ENCODE measurements around the gene MSX1.

The MSX1 gene

DNA sequence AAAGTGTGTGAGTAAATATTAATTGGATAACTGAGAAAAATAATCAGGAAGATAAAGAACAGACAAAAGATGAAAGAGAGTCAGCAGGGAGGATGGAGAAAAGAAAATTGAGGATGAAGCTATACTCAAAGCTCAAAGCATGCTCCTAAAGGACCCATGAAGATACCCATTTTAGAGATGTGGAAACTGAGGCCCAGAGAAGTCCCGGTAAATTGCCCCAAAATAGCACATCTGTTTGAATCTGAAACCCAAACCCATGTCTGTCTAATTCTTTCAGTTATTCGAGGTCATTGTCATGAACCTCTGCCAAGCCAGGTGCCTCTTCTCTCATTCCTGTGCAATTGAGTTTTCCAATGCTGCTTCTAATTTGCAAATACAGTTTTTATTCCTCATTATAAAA is 29.6 kb upstream of the MSX1 start:
- no peak for DNase-seq (ENCODE audit: low read depth in 2 of 2)
- TF ChIP-seq, protein P1, sequence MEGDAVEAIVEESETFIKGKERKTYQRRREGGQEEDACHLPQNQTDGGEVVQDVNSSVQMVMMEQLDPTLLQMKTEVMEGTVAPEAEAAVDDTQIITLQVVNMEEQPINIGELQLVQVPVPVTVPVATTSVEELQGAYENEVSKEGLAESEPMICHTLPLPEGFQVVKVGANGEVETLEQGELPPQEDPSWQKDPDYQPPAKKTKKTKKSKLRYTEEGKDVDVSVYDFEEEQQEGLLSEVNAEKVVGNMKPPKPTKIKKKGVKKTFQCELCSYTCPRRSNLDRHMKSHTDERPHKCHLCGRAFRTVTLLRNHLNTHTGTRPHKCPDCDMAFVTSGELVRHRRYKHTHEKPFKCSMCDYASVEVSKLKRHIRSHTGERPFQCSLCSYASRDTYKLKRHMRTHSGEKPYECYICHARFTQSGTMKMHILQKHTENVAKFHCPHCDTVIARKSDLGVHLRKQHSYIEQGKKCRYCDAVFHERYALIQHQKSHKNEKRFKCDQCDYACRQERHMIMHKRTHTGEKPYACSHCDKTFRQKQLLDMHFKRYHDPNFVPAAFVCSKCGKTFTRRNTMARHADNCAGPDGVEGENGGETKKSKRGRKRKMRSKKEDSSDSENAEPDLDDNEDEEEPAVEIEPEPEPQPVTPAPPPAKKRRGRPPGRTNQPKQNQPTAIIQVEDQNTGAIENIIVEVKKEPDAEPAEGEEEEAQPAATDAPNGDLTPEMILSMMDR (IDR thresholded peaks at IDR 0.05; ENCODE audit: low read depth, low read length), result no peak
- H3K4me3 ChIP-seq (replicated peaks in 1 of 2; ENCODE audit: low read depth in 2 of 2, low read length in 2 of 2), result no peak overlapping the region

DNA sequence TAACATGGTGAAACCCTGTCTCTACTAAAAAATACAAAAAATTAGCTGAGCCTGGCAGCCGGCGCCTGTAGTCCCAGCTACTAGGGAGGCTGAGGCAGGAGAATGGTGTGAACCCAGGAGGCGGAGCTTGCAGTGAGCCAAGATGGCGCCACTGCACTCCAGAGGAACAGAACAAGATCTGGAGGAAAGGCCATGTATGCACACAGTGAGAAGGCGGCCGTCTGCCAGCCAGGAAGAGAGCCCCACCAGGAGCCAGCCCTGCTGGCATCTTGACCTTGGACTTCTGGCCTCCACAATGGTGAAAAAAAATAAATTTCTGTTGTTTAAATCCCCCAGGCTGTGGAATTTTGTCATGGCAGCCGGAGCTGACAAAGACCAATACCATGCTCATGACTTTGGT is 28.2 kb upstream of the MSX1 start:
- DNase-seq (ENCODE audit: low read depth in 2 of 2), result no peak
- TF ChIP-seq, protein P1 (IDR thresholded peaks at IDR 0.05; ENCODE audit: low read depth, low read length), result no peak
- no peak overlapping the region for H3K4me3 ChIP-seq (replicated peaks in 1 of 2; ENCODE audit: low read depth in 2 of 2, low read length in 2 of 2)

DNA sequence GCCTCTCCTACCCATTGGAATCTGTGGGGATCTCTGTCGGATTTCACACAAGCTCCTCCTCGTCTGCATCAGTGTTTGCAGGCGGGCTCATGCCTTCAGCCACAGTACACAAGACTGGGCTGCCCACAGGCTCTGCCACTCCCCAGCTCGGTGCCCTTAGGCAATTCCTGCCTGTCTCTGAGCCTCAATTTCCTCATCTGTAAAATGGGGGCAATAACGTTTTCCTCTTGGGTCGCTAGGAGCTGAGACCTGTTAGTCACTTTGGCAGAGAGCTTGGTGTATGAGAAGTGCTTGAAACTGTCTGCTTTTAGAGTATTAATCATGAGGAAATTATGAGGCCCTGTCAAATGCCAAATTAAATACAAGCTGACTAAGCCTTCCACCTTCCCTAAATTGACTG is 27.6 kb upstream of the MSX1 start:
- no peak overlapping the region for H3K4me3 ChIP-seq (replicated peaks in 1 of 2; ENCODE audit: low read depth in 2 of 2, low read length in 2 of 2)
- no peak for DNase-seq (ENCODE audit: low read depth in 2 of 2)
- TF ChIP-seq, protein P1 (IDR thresholded peaks at IDR 0.05; ENCODE audit: low read depth, low read length), result no peak

DNA sequence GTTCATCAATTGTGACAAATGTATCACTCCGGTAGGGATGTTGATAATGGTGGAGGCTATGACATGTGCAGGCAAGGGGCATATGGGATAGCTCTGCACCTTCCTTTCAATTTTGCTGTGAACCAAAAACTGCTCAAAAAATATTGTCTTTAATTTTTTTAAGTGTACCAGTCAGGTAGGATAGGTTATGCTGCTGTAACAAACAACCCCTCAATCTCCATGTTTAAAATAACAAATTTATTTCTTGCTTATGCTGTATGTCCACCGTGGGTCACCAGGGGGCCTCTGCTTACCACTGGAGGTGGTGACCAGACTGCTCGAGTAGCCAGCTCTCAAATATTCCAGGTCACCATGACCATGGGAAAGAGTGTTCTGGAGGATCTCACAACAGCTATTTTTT is 23.4 kb upstream of the MSX1 start:
- no peak overlapping the region for H3K4me3 ChIP-seq (replicated peaks in 1 of 2; ENCODE audit: low read depth in 2 of 2, low read length in 2 of 2)
- no peak for DNase-seq (ENCODE audit: low read depth in 2 of 2)
- TF ChIP-seq, protein P1 (IDR thresholded peaks at IDR 0.05; ENCODE audit: low read depth, low read length), result no peak

DNA sequence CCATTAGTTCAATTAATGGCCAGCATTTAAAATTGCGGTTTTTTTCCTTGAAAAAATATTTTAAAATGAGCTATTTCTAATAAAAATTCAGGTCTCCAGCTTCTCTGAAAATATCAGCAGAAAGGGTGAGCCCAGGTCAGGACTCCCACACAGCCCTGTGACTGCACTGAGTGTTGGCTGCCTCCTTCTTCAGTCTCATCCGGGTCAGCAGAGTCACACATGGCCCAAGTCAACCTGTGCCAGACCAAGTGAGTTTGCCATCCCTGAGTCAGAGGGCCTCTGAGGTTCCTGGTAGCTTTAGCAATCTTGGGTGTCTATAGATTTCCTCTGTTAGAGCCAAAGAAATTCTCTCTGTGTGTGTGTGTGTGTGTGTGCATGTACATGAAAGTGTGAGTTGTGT is 22.1 kb upstream of the MSX1 start:
- no peak overlapping the region for H3K4me3 ChIP-seq (replicated peaks in 1 of 2; ENCODE audit: low read depth in 2 of 2, low read length in 2 of 2)
- TF ChIP-seq, protein P1 (IDR thresholded peaks at IDR 0.05; ENCODE audit: low read depth, low read length), result no peak
- DNase-seq (ENCODE audit: low read depth in 2 of 2), result no peak

DNA sequence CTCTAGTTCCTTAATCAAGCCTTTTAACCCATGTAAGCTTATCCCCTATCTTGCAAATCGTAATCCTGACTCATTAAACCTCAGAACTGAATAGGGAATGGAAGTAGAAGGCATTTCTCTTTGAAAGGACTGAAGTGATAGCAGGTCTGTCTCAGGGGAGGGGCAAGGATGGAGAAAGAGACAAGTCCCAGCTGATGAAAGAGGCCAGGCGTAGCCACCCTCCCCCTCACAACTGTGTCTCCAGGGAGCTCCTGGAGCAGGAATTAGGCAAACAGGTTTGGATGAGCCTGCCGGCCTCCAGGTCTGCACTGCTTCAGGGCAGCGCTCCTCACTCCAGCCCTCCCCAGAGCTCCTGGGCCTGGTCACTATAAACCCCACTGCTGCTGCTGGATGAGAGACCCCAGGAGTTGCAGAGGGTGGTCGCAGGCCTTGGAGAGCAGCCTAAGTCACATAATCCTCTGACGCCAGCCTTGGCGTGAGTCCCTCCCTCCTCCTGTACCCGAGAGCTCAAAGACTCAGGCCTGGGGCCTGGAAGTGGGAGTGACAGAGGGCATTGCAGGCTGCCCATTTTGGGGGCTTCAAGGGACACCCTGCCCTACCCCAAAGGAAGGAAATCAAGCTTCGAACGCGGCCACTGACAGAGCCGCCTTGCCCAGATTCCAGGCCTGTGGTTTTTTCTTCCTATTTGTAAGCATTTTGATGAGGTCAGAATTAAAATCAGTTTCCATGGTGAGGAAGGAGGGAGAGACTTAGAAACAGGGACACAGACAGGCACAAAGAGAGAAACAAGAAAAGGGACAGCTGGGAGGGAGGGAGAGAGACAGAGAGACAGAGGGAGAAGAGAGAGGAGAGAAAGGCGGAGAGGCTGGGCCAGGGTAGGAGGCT is 21.2 kb upstream of the MSX1 start:
- DNase-seq (ENCODE audit: low read depth in 2 of 2), result no peak
- no peak overlapping the region for H3K4me3 ChIP-seq (replicated peaks in 1 of 2; ENCODE audit: low read depth in 2 of 2, low read length in 2 of 2)
- TF ChIP-seq, protein P1 (IDR thresholded peaks at IDR 0.05; ENCODE audit: low read depth, low read length), result no peak

All from cardiac fibroblast (primary cell).